Measurements from ENCODE around the gene CLIC6. TPM values are rescaled to one million over a fixed set of nuclear protein-coding genes. Genes with fewer than 3 reads are reported as not detected.

Gene CLIC6
- polyA plus RNA-seq, 1 donor (not counting 4 experiments of a cell fraction or from before 2014, with no cell fraction given) = not detected

DNA sequence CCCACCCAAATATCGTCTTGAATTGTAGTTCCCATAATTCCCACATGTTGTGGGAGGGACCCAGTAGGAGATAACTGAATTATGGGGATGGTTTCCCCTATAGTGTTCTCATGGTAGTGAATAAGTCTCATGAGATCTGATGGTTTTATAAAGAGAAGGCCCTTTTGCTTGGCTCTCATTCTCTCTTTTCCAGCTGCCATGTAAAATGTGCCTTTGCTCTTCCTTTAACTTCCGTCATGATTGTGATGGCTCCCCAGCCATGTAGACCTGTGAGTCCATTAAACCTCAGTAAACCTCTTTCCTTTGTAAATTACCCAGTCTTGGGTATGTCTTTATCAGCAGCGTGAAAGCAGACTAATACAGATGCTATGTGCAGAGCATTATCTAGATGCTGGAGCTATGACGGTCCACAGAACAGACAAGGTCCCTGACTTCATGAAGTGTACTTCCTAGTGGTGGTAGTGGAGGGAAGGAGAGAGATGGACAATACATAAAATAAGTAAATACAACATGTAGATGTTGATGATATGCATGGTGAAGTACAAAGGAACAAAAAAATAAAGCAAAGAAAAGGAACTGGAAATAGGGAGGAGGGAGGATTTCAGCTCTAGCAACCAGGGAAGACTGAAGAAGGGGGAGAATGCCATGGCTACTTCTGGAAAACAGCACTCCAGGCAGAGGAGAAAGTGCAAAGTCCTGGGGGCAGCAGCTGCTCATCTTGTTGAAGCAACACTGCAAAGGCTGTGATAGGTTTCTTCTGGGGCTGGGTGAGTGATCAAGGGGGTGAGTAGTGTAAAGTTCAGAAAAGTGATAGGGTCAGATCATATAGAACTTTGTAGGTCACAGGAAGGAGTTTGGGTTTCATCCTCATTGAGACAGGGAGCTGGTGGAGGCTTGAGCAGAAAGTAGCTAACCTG, 47.1 kb upstream of the CLIC6 start:
- Histone ChIP-seq H3K9me1 (ENCODE audit: control insufficient read depth, extremely low read depth, insufficient read depth, low read length) (no peaks in the 10 kb centered on the region), H3K27ac (ENCODE audit: control insufficient read depth, insufficient read depth, low read length) (no peak overlapping the region), H3K4me2 (ENCODE audit: control insufficient read depth, extremely low read depth, insufficient read depth, low read depth, low read length) (no peak overlapping the region), H4K20me1 (ENCODE audit: control insufficient read depth, extremely low read depth, insufficient read depth, low read length) (no peaks in the 10 kb centered on the region), H3K27me3 (ENCODE audit: control insufficient read depth, extremely low read depth, insufficient read depth, low read length) (peaks cover 13% of the 10 kb centered on the region), H3K79me2 (ENCODE audit: control insufficient read depth, insufficient read depth, low read length) (no peaks in the 10 kb centered on the region), H2AFZ (ENCODE audit: control insufficient read depth, low read length) (no peak overlapping the region), H3K9ac (ENCODE audit: control insufficient read depth, extremely low read depth, insufficient read depth, low read length) (no peak overlapping the region), H3K9me3 (ENCODE audit: control insufficient read depth, low read depth, low read length) (no peaks in the 10 kb centered on the region), H3K36me3 (ENCODE audit: control insufficient read depth in 2 of 2, extremely low read depth in 1 of 2, insufficient read depth in 2 of 2, low read length in 2 of 2) (no peaks in the 10 kb centered on the region), H3K4me3 (ENCODE audit: control insufficient read depth in 2 of 3, extremely low read depth in 1 of 3, insufficient read depth in 2 of 3, low read depth in 1 of 3, low read length in 3 of 3) (no peak overlapping the region), H3K4me1 (ENCODE audit: control insufficient read depth, extremely low read depth, insufficient read depth, low read length) (no peaks in the 10 kb centered on the region)
- dilution Hi-C loops (cut with MboI; ENCODE audit: extremely low pct_ligation_motif_present, low sequenced_read_pairs) = no loop called here
- FAIRE-seq (no peak), DNase-seq (ENCODE audit: low read depth, low spot score) (no peak)
- TF ChIP-seq, protein P1, sequence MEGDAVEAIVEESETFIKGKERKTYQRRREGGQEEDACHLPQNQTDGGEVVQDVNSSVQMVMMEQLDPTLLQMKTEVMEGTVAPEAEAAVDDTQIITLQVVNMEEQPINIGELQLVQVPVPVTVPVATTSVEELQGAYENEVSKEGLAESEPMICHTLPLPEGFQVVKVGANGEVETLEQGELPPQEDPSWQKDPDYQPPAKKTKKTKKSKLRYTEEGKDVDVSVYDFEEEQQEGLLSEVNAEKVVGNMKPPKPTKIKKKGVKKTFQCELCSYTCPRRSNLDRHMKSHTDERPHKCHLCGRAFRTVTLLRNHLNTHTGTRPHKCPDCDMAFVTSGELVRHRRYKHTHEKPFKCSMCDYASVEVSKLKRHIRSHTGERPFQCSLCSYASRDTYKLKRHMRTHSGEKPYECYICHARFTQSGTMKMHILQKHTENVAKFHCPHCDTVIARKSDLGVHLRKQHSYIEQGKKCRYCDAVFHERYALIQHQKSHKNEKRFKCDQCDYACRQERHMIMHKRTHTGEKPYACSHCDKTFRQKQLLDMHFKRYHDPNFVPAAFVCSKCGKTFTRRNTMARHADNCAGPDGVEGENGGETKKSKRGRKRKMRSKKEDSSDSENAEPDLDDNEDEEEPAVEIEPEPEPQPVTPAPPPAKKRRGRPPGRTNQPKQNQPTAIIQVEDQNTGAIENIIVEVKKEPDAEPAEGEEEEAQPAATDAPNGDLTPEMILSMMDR (optimal IDR thresholded peaks at IDR 0.05 in 1 of 3, IDR thresholded peaks at IDR 0.05 in 1 of 3, conservative IDR thresholded peaks at IDR 0.05 in 1 of 3; ENCODE audit: extremely low read depth in 1 of 3, insufficient read depth in 2 of 3, low read length in 3 of 3) = no peak
- no peak for TF ChIP-seq EZH2 (IDR thresholded peaks at IDR 0.05; ENCODE audit: low read length)

DNA sequence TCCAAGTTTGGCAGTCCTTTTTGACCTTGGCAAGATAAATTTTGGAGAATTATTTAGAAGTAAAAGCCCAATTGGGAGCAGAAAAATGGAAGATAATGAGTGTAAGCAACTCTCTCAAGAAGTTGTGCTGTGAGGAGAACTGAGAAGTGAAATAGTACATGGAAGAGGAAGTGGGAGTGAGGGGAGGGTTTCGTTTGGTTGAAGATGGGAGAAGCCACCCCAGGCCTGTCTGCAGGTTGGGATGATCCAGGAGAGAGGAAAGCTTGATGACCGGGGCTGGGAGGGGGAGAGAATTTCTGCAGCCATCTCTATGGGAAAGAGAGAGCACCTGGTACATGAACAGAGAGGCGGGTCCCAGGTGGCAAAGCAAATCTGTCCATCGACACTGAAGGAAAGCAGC, 45.3 kb upstream of the CLIC6 start:
- H3K9me1 ChIP-seq (ENCODE audit: control insufficient read depth, extremely low read depth, insufficient read depth, low read length) = no peaks in the 10 kb centered on the region
- H3K27ac ChIP-seq (ENCODE audit: control insufficient read depth, insufficient read depth, low read length) = no peak overlapping the region
- no peak for FAIRE-seq
- dilution Hi-C loops (cut with MboI; ENCODE audit: extremely low pct_ligation_motif_present, low sequenced_read_pairs) = no loop called here
- H3K4me3 ChIP-seq (ENCODE audit: control insufficient read depth in 2 of 3, extremely low read depth in 1 of 3, insufficient read depth in 2 of 3, low read depth in 1 of 3, low read length in 3 of 3) = no peak overlapping the region
- no peaks in the 10 kb centered on the region for H3K79me2 ChIP-seq (ENCODE audit: control insufficient read depth, insufficient read depth, low read length)
- TF ChIP-seq, protein P1 (optimal IDR thresholded peaks at IDR 0.05 in 1 of 3, IDR thresholded peaks at IDR 0.05 in 1 of 3, conservative IDR thresholded peaks at IDR 0.05 in 1 of 3; ENCODE audit: extremely low read depth in 1 of 3, insufficient read depth in 2 of 3, low read length in 3 of 3) = no peak
- no peak for TF ChIP-seq EZH2 (IDR thresholded peaks at IDR 0.05; ENCODE audit: low read length)
- peaks cover 13% of the 10 kb centered on the region for H3K27me3 ChIP-seq (ENCODE audit: control insufficient read depth, extremely low read depth, insufficient read depth, low read length)
- H3K4me2 ChIP-seq (ENCODE audit: control insufficient read depth, extremely low read depth, insufficient read depth, low read depth, low read length) = no peak overlapping the region
- H3K9ac ChIP-seq (ENCODE audit: control insufficient read depth, extremely low read depth, insufficient read depth, low read length) = no peak overlapping the region
- no peak for DNase-seq (ENCODE audit: low read depth, low spot score)
- H2AFZ ChIP-seq (ENCODE audit: control insufficient read depth, low read length) = no peak overlapping the region
- no peaks in the 10 kb centered on the region for H3K4me1 ChIP-seq (ENCODE audit: control insufficient read depth, extremely low read depth, insufficient read depth, low read length)
- no peaks in the 10 kb centered on the region for H4K20me1 ChIP-seq (ENCODE audit: control insufficient read depth, extremely low read depth, insufficient read depth, low read length)
- no peaks in the 10 kb centered on the region for H3K36me3 ChIP-seq (ENCODE audit: control insufficient read depth in 2 of 2, extremely low read depth in 1 of 2, insufficient read depth in 2 of 2, low read length in 2 of 2)
- H3K9me3 ChIP-seq (ENCODE audit: control insufficient read depth, low read depth, low read length) = no peaks in the 10 kb centered on the region

All from keratinocyte (primary cell).